ENCODE data around the gene MBOAT7. TPM values are rescaled to one million over a fixed set of nuclear protein-coding genes. Genes with fewer than 3 reads are reported as not detected.

Gene MBOAT7
- total and polyA plus RNA-seq, 4 donors: 39.0 to 154 (median 73.3) TPM

DNA sequence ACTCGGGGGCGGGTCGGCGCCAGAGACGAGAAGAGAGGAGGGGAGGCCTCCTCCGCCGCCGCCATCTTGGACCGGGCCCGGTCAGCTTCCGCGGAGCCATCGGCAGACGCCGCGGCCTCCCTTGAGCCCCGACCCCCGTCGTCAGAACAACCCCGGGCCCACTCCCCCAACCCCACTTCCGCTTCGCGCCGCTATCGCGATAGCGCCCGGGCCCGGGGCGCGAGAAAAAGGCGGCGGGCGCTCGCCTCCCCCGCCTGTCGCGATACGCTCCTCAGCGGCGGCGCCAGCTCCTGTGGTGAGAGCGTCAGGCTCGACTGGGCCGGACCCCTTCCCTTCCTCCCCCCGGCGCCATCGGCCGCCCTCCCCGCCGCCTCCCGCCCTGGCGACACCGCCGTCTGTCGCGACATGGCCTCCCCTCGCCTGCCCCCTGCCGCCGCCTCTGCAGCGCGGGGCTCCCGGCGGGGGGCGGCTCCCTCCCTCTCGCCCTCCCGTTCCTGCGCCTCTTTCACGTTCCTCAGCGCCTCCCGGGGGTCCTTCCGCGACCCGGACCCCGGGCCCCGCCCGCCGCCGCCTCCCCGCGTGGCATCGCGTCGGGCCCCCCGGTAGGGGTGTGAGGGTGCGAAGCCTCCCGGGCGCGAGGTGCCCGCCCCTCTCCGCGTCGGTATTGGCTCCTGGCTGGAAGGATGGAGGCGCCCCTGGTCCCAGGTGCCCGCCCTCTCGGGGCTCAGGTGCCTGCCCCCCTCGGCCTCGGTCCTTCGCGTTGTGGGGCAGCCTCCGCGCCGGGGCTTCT, 51.5 kb downstream of the MBOAT7 start, which contains the start of gene CNOT3:
CNOT3 (plus strand) TSS at position 64 of the 790 bp plus-strand sequence. CDS start 5,217 bp downstream, outside the sequence.
- Histone ChIP-seq H3K36me3 (ENCODE audit: control insufficient read depth in 4 of 4, insufficient read depth in 4 of 4, low read length in 4 of 4) (peaks cover under 1 to 17% (median 10%) of the 10 kb centered on the region in 4 donors), H3K9me3 (ENCODE audit: control insufficient read depth in 4 of 4, insufficient read depth in 3 of 4, low read length in 3 of 4) (no peaks in the 10 kb centered on the region)
- TF ChIP-seq, protein P1, sequence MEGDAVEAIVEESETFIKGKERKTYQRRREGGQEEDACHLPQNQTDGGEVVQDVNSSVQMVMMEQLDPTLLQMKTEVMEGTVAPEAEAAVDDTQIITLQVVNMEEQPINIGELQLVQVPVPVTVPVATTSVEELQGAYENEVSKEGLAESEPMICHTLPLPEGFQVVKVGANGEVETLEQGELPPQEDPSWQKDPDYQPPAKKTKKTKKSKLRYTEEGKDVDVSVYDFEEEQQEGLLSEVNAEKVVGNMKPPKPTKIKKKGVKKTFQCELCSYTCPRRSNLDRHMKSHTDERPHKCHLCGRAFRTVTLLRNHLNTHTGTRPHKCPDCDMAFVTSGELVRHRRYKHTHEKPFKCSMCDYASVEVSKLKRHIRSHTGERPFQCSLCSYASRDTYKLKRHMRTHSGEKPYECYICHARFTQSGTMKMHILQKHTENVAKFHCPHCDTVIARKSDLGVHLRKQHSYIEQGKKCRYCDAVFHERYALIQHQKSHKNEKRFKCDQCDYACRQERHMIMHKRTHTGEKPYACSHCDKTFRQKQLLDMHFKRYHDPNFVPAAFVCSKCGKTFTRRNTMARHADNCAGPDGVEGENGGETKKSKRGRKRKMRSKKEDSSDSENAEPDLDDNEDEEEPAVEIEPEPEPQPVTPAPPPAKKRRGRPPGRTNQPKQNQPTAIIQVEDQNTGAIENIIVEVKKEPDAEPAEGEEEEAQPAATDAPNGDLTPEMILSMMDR (IDR thresholded peaks at IDR 0.05; ENCODE audit: control extremely low read depth, extremely low read depth): no peak

DNA sequence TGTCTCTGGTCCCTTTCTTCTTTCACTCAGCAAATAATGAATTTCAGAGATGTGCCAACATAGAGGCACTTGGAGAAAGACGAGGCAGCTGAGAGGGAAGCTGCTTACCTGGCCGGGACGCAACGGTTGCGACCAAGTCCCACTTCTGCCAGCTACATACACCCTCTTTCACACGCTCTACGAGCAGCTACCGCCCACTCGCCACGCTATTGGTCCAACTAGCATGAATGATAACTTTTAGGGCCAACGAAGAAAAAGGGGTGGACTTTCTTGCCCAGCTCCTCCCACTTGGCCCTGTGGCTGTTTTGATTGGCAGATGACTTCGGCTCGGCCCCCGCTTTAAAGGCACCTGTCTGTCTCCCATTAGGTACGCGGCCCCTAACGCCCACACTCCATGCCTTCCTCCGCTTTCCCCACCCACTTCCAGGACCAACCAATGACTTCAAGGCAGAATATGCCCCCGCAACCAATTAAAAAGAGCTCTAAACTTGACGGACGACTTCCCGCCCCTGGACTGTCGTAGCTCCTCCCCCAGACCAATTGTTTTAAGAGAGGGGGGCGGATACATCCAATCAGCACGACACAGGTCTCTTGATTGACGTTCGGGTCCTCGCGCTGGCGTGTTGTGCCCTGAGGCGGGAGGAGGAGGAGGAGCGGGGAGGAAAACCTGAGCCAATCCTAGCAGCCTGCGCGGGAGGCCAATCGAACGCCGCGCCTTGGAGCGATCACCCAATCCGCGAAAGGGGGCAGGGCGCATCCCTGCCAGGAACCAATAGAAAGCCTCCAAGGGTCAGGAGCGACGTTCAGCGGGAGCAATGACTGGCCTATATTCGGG, 52.3 kb downstream of the MBOAT7 start:
- H3K4me3 ChIP-seq: no peak overlapping the region
- H3K4me1 ChIP-seq (ENCODE audit: control insufficient read depth in 5 of 5, insufficient read depth in 5 of 5, low read length in 5 of 5): peaks cover 0 to 31% (median 16%) of the 10 kb centered on the region in 5 donors
- H3K27me3 ChIP-seq (ENCODE audit: control insufficient read depth in 3 of 3, insufficient read depth in 3 of 3, low read length in 2 of 3): no peaks in the 10 kb centered on the region
- ATAC-seq (ENCODE audit: insufficient read depth, low FRiP score) (peak; percentile 92), DNase-seq (peak; percentile 100)
- H3K36me3 ChIP-seq (ENCODE audit: control insufficient read depth in 4 of 4, insufficient read depth in 4 of 4, low read length in 4 of 4): peaks cover 0 to 13% (median 7%) of the 10 kb centered on the region in 4 donors
- WGBS, 2 donors: 0 to 1% methylated on average over 45 to 46 of the region's 46 CpGs
- H3K27ac ChIP-seq (ENCODE audit: low read depth in 1 of 2, low read length in 1 of 2): peak overlapping the region; percentile 38 to 61
- H3K9ac ChIP-seq (ENCODE audit: insufficient read depth in 1 of 2, low read length in 2 of 2): peak overlapping the region in 1 of 2 donors; percentile 50
- no peaks in the 10 kb centered on the region for H3K9me3 ChIP-seq (ENCODE audit: control insufficient read depth in 4 of 4, insufficient read depth in 3 of 4, low read length in 3 of 4)
- TF ChIP-seq, protein P1 (IDR thresholded peaks at IDR 0.05; ENCODE audit: control extremely low read depth, extremely low read depth): no peak

More for the DNA sequence above, 51.5 kb downstream of the MBOAT7 start, which contains the start of gene CNOT3:
- DNase-seq (no peak), ATAC-seq (ENCODE audit: insufficient read depth, low FRiP score) (no peak)
- Histone ChIP-seq H3K4me3 (peak within 1 kb of the TSS; percentile 90), H3K9ac (ENCODE audit: insufficient read depth in 1 of 2, low read length in 2 of 2) (peak within 1 kb of the TSS; percentile 53 to 67), H3K4me1 (ENCODE audit: control insufficient read depth in 5 of 5, insufficient read depth in 5 of 5, low read length in 5 of 5) (peaks cover 0 to 31% (median 16%) of the 10 kb centered on the region in 5 donors), H3K27me3 (ENCODE audit: control insufficient read depth in 3 of 3, insufficient read depth in 3 of 3, low read length in 2 of 3) (no peaks in the 10 kb centered on the region), H3K27ac (ENCODE audit: low read depth in 1 of 2, low read length in 1 of 2) (peak within 1 kb of the TSS; percentile 84 to 87)
- 0 to 1% methylated on average over 73 to 103 of the region's 103 CpGs for WGBS, 2 donors

DNA sequence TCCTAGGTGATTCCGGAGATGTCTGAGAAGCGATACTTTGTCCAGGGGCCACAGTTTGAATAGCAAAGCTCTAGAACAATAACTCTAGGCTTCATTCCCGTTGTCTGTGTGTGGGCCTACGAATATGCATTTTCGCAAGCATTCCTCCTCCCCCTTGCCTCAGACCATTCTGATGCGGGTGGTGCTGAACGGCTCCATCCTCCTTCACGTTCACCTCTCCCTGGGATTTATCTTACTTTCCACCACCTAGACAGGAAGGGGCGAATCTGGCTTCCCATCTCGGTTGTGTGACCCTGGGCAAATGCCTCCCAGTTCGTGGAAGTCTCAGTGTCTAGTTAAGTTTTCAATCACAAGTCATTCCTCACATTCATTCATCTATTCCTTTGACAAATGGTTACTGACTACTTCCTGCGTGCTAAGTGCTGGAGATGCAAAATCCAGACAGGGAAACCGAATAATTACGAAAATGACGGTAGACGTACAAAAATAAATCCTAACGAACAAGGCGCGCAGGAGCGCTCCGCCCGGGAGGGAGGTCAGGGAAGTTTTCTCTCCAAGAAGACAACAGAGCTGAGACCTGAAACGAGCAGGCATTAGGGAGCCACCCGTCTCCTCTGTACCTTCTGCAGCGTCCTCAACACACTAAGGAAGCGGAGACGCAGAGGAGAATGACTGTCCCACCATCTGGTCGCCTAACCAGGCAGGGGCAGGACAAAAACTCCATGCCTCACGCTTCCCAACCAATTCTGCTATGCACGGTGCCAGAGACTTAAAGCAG, 53.1 kb downstream of the MBOAT7 start:
- Histone ChIP-seq H3K36me3 (ENCODE audit: control insufficient read depth in 4 of 4, insufficient read depth in 4 of 4, low read length in 4 of 4) (peaks cover 3 to 19% (median 9%) of the 10 kb centered on the region in 4 donors), H3K9me3 (ENCODE audit: control insufficient read depth in 4 of 4, insufficient read depth in 3 of 4, low read length in 3 of 4) (no peaks in the 10 kb centered on the region), H3K27me3 (ENCODE audit: control insufficient read depth in 3 of 3, insufficient read depth in 3 of 3, low read length in 2 of 3) (no peaks in the 10 kb centered on the region), H3K9ac (ENCODE audit: insufficient read depth in 1 of 2, low read length in 2 of 2) (peak overlapping the region; percentile 26 to 50), H3K4me1 (ENCODE audit: control insufficient read depth in 5 of 5, insufficient read depth in 5 of 5, low read length in 5 of 5) (peaks cover 0 to 31% (median 16%) of the 10 kb centered on the region in 5 donors), H3K4me3 (no peak overlapping the region), H3K27ac (ENCODE audit: low read depth in 1 of 2, low read length in 1 of 2) (peak overlapping the region; percentile 38 to 61)
- DNase-seq (no peak), ATAC-seq (ENCODE audit: insufficient read depth, low FRiP score) (no peak)
- TF ChIP-seq, protein P1 (IDR thresholded peaks at IDR 0.05; ENCODE audit: control extremely low read depth, extremely low read depth): no peak
- 4 to 5% methylated on average over 30 of the region's 30 CpGs for WGBS, 2 donors

All from lung (tissue), 12 donors.